Hepatic stellate cell (primary cell): Measurements from ENCODE around the gene ZNF318.
"Not testable (repeated sequence)": the region's sequence is repeated elsewhere in the genome, so short reads cannot be mapped to it uniquely, and the experiment has no call there.

ENCODE experiments used
- DNase-seq: peaks from one replicate; pipeline ENCODE4 v3.0.0; 2011; ENCODE audit warnings: low spot score

Gene ZNF318, protein sequence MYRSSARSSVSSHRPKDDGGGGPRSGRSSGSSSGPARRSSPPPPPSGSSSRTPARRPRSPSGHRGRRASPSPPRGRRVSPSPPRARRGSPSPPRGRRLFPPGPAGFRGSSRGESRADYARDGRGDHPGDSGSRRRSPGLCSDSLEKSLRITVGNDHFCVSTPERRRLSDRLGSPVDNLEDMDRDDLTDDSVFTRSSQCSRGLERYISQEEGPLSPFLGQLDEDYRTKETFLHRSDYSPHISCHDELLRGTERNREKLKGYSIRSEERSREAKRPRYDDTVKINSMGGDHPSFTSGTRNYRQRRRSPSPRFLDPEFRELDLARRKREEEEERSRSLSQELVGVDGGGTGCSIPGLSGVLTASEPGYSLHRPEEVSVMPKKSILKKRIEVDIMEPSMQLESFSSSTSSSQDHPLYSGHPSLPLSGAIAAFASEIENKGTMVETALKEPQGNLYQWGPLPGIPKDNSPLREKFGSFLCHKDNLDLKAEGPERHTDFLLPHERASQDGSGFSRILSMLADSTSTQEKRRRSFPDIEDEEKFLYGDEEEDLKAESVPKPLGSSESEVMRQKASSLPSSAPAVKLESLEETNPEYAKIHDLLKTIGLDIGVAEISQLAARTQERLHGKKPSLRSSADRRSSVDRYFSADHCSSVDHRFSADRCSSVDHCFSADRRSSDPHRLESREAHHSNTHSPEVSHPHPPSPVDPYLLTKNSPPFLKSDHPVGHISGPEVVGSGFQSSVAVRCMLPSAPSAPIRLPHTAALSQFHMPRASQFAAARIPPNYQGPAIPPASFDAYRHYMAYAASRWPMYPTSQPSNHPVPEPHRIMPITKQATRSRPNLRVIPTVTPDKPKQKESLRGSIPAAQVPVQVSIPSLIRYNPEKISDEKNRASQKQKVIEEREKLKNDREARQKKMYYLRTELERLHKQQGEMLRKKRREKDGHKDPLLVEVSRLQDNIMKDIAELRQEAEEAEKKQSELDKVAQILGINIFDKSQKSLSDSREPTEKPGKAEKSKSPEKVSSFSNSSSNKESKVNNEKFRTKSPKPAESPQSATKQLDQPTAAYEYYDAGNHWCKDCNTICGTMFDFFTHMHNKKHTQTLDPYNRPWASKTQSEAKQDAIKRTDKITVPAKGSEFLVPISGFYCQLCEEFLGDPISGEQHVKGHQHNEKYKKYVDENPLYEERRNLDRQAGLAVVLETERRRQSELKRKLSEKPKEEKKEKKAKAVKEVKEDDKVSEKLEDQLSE (N-terminal part only)

GRCh38 chr6:43369174-43370002 lies at the start of gene ZNF318:
Gene ZNF318, minus strand, starts transcription at chr6:43369647. Its CDS starts 282 bp downstream, at chr6:43369365.
- peak; percentile 93 for DNase-seq

DNA sequence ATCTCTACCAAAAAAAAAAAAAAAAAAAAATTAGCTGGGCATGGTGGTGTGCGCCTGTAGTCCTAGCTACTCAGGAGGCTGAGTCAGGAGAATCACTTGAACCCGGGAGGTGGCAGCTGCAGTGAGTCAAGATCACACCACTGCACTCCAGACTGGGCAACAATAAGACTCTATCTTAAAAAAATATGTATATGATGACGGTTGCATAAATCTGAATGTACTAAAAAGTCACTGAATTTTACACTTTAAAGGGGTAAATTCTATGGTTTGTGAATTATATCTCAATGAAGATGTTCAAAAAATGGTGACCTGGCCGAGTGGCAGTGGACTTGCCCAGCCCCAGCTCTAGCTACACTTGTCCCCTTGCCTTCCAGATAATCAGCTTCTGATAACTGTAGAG lies 47.5 kb upstream of the ZNF318 start:
- DNase-seq: no peak

DNA sequence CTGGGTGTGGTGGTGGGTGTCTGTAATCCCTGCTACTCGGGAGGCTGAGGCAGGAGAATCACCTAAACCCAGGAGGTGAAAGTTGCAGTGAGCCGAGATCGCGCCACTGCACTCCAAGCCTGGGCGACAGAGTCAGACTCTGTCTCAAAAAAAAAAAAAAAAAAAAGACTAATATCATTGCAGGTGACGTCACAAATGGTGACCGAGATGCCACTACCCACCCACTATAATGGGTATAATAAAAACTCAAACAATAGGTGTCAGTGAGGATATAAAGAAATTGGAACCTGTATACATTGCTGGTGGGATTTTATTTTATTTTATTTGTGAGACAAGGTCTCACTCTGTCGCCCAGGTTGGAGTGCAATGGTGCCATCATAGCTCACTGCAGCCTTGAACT lies 45.8 kb upstream of the ZNF318 start:
- DNase-seq: not testable (repeated sequence)

DNA sequence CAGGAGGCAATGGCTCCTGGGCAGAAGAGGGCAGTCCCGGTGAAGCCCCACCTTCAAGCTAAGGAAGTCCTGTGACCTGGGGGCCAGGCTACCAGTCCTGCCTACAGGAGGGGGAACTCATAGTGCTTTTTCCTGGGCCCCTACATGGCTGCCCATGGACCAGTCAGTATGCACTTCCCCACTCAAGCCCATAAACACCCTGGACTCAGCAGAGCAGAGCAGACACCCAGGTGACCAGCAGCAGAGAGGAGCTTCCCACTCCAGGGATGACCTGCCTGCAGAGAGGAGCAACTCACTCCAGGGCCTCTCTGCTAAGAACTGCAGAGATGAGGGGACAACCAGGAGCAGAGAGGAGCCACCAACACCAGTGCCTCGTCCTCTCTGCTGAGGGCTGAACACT lies 43.6 kb upstream of the ZNF318 start:
- DNase-seq: no peak

GRCh38 chr6:43412541-43412940 lies 43.1 kb upstream of the ZNF318 start:
- DNase-seq: no peak

GRCh38 chr6:43410776-43411175 lies 41.3 kb upstream of the ZNF318 start:
- not testable (repeated sequence) for DNase-seq

- no peak for DNase-seq
Measured at GRCh38 chr6:43408259-43408658, 38.8 kb upstream of the ZNF318 start.

DNA sequence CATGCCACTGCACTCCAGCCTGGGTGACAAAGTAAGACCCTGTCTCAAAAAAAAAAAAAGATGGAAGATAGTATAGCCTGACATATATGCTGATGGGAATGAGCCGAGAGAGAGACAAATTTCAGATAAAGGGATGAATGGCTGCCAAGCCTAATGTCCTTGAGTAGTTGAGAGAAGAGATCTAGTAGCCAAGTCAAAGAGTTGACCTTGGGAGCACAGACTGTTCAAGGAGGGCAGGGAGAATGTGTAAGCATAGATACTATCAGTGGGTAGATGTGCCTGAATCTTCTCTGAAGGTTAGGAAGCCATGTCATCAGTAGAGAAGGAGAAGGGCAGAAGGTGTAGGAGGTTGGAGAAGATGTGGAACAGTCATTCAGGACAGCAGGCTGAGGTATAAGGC lies 37.8 kb upstream of the ZNF318 start:
- DNase-seq: no peak

DNA sequence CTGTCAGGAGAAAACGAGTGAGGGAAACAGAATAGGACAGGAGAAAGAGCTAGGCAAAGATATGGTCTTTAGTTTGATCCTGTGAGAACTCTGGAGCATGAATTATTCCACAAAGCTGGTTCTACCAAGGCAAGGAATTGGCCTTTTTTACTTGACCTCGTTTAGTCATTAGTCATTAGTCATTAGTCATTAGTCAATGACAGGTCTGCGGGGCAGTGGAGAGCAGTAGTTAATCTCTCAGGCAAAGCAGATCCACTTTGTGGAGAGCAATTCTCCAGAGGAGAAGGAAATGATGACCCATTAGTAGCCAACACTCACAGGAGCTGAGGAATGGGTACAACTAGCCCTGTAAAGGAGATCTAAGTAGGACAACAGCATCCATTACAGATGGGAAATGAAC lies 35.9 kb upstream of the ZNF318 start:
- peak; percentile 32 for DNase-seq

DNA sequence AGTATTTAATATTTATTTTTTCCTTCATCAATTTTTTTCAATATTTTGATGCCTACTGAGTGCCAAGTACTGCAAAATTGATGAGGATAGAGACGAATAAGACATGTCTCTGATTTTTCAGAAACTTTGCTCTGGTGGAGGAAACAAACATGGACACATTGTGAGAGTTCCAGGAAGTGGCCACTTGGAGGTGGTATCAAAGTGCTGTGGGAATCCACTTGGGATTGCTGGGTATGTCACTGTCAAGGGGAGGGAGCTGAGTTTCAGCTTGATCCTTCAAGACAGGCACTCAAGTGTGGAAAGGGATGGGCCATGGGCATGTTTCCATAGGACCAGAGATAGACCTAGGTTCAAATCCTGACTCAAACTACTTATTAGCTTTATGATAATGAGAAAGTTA lies 33.4 kb upstream of the ZNF318 start:
- no peak for DNase-seq

DNA sequence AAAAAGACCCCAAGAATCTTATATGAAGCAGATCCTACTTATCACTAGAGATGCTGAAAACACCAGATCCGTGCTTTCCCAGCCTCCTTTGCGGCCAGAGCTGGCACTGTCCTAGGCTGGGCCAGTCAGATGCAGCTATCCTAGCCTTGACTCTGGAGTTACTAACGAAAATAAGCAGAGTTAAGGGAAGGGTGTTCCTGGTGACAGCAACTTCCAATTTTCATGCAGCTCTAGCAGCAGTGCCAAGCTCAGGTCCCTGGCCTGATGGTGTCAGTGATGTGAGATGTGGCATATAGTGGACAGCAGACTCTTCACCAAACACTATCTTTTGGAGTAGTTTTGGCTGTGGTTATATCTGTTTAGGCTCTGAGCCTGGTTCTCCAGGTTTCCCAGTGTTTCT lies 32.3 kb upstream of the ZNF318 start:
- DNase-seq: no peak

- DNase-seq: no peak
Measured at GRCh38 chr6:43399932-43400487, 30.6 kb upstream of the ZNF318 start.

GRCh38 chr6:43396408-43397149 lies 27.1 kb upstream of the ZNF318 start:
- no peak for DNase-seq

DNA sequence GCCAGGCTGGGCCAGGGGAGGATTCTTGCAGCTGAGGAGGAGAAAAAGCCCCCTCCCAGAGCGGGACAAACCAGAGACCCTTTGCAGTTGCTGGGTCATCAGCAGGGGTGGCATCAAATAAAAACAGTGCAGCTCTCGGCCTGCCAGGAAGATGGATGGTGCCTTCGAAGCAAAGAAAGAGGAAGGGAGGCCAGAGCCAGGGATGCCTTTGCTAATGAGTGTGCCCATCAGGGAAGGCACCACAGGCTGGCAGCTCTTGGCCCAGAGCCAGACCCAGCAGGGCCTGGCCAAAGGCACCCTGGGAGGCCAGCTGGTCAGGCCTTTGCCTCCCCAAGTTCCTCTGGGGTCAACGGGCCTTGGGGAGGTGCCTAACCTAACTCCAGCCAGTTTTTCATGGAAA lies 26.3 kb upstream of the ZNF318 start:
- no peak for DNase-seq

DNA sequence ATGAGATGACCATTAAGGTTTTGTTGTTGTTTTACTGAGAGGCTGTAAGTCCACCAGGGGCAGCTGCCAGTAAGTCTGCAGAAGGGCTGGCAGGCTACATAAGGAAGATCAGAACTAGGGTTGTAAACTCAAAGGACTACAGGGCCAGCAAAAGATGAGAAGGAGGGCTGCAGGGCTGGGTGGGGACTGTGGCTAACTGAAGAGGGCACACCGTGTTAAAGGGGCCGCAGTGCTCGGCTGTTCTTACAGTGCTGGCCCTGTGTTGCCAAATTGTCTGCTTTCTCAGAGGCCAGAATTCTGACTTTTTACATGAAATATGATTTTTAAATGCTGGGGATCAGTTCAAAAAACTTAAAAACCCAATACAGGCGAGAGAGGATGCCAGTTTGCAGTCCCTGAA lies 25.5 kb upstream of the ZNF318 start:
- DNase-seq: no peak

DNA sequence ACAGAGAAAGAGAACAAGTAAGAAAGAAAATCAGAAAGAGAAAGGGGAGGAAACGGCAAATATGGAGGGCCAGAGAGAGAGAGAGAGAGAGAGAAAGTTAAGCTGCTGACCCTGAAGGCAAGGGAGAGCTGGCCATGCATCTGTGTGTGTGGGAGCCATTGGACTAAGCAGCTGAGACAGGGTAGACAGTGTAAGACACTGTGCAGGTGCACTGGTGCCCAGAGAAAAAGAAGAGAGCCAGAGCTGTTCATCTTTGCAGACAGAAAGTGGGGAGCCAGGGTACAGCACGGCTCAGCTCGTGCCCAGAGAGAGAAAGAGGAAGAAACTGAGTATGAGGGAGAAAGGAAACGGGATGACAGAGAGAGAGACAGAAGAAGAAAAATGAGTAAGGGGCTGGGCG lies 24.2 kb upstream of the ZNF318 start:
- DNase-seq: no peak

- not testable (repeated sequence) for DNase-seq
Measured at GRCh38 chr6:43393133-43393532, 23.7 kb upstream of the ZNF318 start.

DNA sequence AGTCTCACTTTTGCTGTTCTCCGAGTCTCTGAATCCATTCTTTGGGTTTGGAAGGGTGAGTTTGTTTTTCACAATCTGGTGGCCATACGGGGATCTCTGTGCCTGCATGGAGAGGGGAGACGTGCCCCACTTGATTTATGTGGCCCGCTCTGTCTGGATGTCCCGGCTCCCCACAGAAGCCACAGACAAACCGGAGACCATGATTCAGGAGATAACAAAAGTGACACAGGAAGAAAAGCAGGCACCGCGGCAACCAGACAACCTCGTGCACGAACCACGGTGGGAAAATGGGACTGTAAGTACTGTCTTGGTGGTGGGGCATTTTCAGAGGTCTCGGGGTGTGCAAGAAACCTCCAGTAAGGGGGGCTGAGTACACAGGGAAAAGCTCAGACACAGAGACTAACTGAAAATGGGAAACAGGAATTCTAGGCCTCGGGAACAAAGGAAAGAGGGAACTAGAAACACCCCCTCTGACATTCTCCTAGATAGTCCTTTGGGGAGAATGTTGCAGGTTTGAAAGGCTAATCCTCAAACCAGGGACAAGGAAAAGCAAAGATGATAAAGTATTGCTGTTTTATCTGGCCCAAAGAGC lies 22.1 kb upstream of the ZNF318 start:
- no peak for DNase-seq

DNA sequence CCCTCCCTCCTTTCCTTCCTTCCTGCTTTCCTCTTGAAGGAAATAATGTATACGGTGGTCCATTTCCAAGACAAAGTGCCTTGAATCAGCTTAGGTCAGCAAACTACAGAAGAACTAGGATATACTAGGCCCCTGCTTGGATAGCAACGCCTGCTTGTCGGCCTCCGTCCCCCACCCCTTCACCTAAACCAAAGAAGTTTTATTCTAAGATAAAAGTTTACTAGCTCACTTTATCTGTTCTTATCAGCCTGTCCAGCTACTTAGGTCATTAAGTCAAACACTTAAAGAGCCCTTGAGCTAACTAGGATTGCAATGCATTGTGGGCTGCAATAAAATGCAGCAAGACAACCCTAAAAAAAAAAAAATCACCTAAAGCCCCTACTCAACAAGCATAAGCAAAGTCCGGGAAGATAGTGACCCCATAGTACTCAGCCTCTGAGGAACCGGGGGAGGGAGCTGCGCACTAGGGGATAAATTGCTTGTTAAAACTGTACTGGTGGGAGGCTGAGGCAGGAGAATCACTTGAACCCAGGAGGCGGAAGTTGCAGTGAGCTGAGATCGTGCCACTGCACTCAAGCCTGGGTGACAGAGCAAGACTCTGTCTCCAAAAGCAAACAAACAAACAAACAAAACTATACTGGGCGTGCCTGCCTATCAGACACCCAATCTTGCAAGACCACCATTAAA lies 21.4 kb upstream of the ZNF318 start:
- not testable (repeated sequence) for DNase-seq
